GM10248 (cell line): ENCODE data around the gene FAM216B.

ENCODE experiments used
- CTCF ChIA-PET: fragments of 300-600 bp; sonication (Branson Sonifier 250); formaldehyde crosslinking; extraction: SDS; loops from one replicate; lab custom pipeline; 2021; ENCODE audit warnings: antibody characterized with exemption; lab: Yijun Ruan, JAX
- POLR2A ChIA-PET: fragments of 350-650 bp; sonication (Branson Sonifier 250); formaldehyde crosslinking; extraction: SDS; loops from one replicate; lab custom pipeline; 2020; ENCODE audit warnings: antibody characterized with exemption; lab: Yijun Ruan, JAX
- DNase-seq: peaks from one replicate; pipeline ENCODE4 v3.0.0; 2012; ENCODE audit errors: extremely low spot score
- TF ChIP-seq, protein P1 (sequence below): IDR thresholded peaks from 2 replicates; pipeline ENCODE4 v1.5.1; 2012; ENCODE audit warnings: mild to moderate bottlenecking, low read depth; ENCODE audit errors: extremely low read depth, missing control alignments, control extremely low read depth

The FAM216B gene

GRCh38 chr13:42803563-42804204, 22.3 kb downstream of the FAM216B start:
- no peak for DNase-seq
- ChIA-PET POLR2A (no interaction called here), CTCF (interaction anchor here (1.4 to 3.8 kb wide), 2 partner anchors 13 to 16 kb away, joined by 3 to 15 read pairs; no protein-coding TSS in a partner anchor)
- TF ChIP-seq, protein P1, sequence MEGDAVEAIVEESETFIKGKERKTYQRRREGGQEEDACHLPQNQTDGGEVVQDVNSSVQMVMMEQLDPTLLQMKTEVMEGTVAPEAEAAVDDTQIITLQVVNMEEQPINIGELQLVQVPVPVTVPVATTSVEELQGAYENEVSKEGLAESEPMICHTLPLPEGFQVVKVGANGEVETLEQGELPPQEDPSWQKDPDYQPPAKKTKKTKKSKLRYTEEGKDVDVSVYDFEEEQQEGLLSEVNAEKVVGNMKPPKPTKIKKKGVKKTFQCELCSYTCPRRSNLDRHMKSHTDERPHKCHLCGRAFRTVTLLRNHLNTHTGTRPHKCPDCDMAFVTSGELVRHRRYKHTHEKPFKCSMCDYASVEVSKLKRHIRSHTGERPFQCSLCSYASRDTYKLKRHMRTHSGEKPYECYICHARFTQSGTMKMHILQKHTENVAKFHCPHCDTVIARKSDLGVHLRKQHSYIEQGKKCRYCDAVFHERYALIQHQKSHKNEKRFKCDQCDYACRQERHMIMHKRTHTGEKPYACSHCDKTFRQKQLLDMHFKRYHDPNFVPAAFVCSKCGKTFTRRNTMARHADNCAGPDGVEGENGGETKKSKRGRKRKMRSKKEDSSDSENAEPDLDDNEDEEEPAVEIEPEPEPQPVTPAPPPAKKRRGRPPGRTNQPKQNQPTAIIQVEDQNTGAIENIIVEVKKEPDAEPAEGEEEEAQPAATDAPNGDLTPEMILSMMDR, result no peak

DNA sequence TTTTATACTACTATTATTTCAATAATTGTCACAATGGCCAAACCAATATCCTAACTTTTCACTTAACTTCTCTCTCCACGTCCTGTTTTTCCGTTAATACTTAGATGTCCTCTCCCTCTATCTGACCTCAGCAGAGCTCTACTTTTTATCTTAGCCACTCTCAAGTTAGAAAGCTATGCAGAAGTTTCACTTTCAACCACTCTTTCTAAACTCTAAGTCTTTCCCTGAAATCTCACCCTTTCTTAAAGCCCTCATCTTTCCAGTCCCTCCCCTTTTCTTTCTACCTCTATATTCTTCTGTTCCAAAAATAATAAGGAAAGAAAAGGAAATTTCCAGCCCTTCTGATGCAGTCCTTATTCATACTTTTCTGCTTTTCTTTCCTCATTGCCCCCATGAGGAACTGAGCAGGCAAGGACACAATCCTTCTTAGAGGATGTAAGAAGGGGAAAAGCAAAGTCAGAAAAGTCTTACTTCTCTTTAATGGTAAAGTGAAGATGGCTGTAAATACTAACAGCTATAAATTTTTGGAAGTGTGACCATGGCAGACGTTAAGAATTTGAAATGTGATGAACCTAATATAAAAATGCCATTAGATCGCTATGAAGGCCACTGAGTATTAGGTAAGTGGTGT, 23.0 kb downstream of the FAM216B start:
- CTCF ChIA-PET, result interaction anchor here (1.4 to 3.8 kb wide), 3 partner anchors 12 to 50 kb away, joined by 3 to 15 read pairs (median 3); no protein-coding TSS in a partner anchor
- DNase-seq, result peak; percentile 11
- POLR2A ChIA-PET, result no interaction called here
- TF ChIP-seq, protein P1, result no peak

DNA sequence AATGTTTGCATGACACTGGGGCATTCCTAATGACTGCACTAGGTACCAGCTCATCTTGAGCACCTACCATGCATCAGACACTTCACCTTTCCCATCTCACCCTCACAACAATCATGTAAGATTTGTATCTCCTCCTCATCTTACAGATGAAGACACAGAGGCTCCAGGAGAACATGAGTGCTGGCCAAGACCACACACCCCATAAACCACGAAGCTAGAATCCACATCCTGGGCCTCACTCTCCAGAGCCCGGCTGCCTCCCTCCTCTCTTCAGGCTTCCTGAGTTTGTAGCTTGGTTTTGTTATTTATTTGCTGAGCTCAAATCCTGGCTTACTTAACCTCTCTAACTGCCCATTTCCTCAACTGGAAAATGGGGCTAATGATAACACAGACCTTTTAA, 25.9 kb downstream of the FAM216B start:
- ChIA-PET CTCF (interaction anchor here (1.2 to 3.8 kb wide), 2 partner anchors 10 to 30 kb away, joined by 4 to 15 read pairs; no protein-coding TSS in a partner anchor), POLR2A (no interaction called here)
- TF ChIP-seq, protein P1, result no peak
- DNase-seq, result no peak

DNA sequence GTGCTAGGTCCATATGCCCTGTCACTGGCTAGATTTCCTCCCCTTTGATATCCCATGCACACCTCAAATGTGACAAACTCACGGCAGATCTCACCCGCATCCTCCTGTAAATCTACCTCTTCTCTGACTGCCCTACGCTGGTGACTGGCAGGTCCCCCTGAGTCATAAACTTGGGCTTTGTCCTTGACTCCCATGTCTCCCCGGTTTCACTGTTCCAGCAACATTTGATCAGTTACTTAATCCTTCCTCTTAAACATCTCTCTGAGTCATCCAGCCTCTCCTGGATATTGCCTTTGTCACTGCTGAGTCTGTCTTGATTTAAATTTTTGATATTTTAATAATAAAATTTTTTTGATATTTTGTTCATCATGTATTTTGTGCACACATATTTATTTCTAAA, 26.5 kb downstream of the FAM216B start:
- POLR2A ChIA-PET, result no interaction called here
- TF ChIP-seq, protein P1, result no peak
- DNase-seq, result no peak
- CTCF ChIA-PET, result interaction anchor here (1.2 kb wide), 1 partner anchor 29 kb away, joined by 4 read pairs; no protein-coding TSS in a partner anchor

GRCh38 chr13:42808341-42808940, 27.1 kb downstream of the FAM216B start:
- no peak for DNase-seq
- CTCF ChIA-PET, result interaction anchor here (0.8 kb wide), 1 partner anchor 10 kb away, joined by 3 read pairs; no protein-coding TSS in a partner anchor
- TF ChIP-seq, protein P1, result no peak
- POLR2A ChIA-PET, result no interaction called here

DNA sequence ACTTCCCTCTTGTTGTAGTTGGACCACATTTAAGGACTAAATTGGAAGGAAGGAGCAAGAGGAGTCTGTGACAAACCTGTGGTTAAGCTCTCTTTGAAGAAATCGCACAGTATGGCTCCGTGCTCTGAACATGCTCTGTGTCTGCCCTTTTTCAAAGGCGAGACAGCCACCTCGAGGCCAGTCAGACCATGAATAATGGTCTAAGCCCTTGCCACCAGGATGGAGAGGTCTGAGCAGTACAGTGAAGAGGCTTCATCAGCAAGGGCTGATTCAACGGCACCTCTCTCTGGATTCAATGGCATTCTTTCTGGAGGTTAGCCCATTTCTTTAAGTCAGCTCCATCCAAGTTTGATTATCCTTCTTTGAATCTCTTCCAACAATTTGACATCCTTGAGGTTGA, 30.9 kb downstream of the FAM216B start:
- no peak for DNase-seq
- ChIA-PET POLR2A (no interaction called here), CTCF (interaction anchor here (1.0 to 1.4 kb wide), 2 partner anchors 15 to 48 kb away, joined by 3 read pairs; no protein-coding TSS in a partner anchor)
- TF ChIP-seq, protein P1, result no peak
